ENCODE measurements around the gene CRYBG2. TPM values are rescaled to one million over a fixed set of nuclear protein-coding genes. Genes with fewer than 3 reads are reported as not detected.

Gene CRYBG2
- total RNA-seq, 1 donor from 2014 or later = 19.5 TPM

DNA sequence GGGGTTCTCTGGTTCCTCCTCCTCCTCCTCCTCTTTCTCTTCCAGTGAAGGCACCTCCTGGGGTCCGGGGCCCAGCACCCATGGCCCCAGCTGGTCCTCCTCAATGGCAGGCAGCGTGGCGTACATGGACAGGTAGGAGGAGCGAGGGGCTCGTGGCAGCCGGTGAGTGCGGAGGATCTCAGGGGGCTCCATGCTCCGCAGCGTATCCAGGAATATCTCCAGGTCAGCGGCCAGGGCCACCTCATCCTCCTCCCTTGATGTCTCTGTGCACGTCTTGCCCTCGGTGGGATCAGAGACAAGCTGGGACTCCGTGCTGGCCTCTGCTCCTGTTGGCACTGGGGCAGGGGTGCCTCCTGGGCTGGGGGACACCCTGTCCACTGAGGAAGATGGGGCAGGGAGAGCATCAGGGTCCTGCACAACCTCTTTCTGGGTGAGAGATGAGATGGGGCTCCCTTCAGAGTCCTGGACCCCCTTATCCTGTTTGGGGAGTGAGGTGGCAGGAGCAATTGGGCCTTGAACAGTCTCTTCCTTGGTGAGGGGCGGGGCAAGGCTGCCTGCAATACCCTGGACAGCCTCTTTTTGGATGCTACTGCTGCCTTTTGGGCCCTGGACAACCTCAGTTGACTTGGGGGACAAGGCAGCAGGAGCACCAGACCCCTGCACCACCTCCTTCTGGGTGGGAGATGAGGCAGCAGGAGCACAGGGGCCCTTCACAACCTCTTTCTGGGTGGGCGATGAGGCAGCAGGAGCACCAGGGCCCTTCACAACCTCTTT, 9.6 kb downstream of the CRYBG2 start:
- H3K4me3 ChIP-seq (ENCODE audit: low read depth, low read length) = no peak overlapping the region
- H3K27me3 ChIP-seq (ENCODE audit: control insufficient read depth, insufficient read depth, low read length) = no peaks in the 10 kb centered on the region
- peaks cover 22% of the 10 kb centered on the region for H3K36me3 ChIP-seq (ENCODE audit: control insufficient read depth, insufficient read depth, low read length)
- no peak for FAIRE-seq
- no peak for DNase-seq (ENCODE audit: low read depth)
- TF ChIP-seq, protein P1, sequence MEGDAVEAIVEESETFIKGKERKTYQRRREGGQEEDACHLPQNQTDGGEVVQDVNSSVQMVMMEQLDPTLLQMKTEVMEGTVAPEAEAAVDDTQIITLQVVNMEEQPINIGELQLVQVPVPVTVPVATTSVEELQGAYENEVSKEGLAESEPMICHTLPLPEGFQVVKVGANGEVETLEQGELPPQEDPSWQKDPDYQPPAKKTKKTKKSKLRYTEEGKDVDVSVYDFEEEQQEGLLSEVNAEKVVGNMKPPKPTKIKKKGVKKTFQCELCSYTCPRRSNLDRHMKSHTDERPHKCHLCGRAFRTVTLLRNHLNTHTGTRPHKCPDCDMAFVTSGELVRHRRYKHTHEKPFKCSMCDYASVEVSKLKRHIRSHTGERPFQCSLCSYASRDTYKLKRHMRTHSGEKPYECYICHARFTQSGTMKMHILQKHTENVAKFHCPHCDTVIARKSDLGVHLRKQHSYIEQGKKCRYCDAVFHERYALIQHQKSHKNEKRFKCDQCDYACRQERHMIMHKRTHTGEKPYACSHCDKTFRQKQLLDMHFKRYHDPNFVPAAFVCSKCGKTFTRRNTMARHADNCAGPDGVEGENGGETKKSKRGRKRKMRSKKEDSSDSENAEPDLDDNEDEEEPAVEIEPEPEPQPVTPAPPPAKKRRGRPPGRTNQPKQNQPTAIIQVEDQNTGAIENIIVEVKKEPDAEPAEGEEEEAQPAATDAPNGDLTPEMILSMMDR (IDR thresholded peaks at IDR 0.05; ENCODE audit: insufficient read depth, low read length, severe bottlenecking) = no peak

DNA sequence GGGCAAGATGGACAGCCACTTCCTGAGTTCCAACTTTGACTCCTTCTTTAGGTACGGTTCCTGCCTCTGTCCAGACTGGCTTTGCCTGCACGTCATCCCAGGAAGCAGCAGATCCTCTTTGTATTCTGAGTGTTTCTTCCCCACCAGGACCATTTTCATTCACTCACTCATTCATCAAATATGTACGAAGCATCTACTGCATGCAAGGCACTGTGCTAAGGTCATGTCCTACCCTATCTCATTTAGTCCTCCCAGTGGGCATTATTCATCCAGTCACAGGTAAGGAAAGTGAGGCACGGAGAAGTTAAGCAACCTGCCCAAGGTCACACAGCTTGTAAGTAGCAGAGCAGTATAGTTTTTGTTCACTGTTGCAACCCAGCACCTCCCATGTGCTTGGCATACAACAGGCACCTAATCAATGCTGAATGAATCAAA, 13.9 kb downstream of the CRYBG2 start:
- peaks cover 20% of the 10 kb centered on the region for H3K36me3 ChIP-seq (ENCODE audit: control insufficient read depth, insufficient read depth, low read length)
- peak; percentile 93 for FAIRE-seq

DNA sequence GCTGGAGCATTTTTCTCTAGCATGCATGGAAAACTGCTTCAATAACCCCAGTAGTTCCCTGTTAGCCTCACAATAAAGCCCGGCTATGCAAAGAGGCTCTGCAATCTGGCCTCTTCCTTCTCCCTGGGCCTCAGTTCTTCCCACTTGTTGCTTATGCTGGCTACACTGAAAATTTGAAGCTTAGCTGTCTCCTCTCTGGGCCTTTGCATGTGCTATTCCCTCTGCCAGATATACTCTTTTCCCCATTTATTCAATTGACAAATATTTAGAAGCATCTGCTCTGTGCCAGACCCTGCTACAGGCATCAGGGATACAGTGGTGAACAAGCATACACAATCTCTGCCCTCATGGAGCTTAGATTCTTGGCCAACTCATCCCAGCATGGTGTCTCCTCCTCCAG, 15.3 kb downstream of the CRYBG2 start:
- Histone ChIP-seq H3K4me3 (ENCODE audit: low read depth, low read length) (no peak overlapping the region), H3K36me3 (ENCODE audit: control insufficient read depth, insufficient read depth, low read length) (peaks cover 14% of the 10 kb centered on the region), H3K27me3 (ENCODE audit: control insufficient read depth, insufficient read depth, low read length) (no peaks in the 10 kb centered on the region)
- FAIRE-seq (no peak), DNase-seq (ENCODE audit: low read depth) (no peak)
- TF ChIP-seq, protein P1 (IDR thresholded peaks at IDR 0.05; ENCODE audit: insufficient read depth, low read length, severe bottlenecking) = no peak

More for the DNA sequence above, 13.9 kb downstream of the CRYBG2 start:
- peak; percentile 83 for DNase-seq (ENCODE audit: low read depth)
- Histone ChIP-seq H3K4me3 (ENCODE audit: low read depth, low read length) (no peak overlapping the region), H3K27me3 (ENCODE audit: control insufficient read depth, insufficient read depth, low read length) (no peaks in the 10 kb centered on the region)
- TF ChIP-seq, protein P1 (IDR thresholded peaks at IDR 0.05; ENCODE audit: insufficient read depth, low read length, severe bottlenecking) = no peak

DNA sequence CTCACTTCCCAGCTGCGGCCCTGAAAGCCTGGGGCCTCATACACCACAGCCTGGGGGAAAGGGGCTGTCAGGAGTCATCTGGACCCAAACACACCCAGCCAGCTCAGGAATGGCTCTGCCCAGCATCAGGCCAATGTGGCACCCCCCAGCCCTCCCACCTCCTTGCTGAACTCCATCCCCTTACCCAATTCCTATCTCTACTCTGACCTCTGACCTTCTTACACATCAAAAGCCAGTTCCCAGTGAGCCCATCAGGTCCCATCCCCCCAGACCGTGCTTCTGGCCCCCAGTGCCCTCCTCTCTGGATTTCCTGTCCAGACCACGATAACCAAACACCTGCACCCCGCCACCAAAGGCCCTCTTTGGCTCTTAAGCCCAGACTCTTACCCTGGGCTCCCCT, 16.3 kb downstream of the CRYBG2 start:
- H3K4me3 ChIP-seq (ENCODE audit: low read depth, low read length) = no peak overlapping the region
- FAIRE-seq (no peak), DNase-seq (ENCODE audit: low read depth) (no peak)
- TF ChIP-seq, protein P1 (IDR thresholded peaks at IDR 0.05; ENCODE audit: insufficient read depth, low read length, severe bottlenecking) = no peak
- H3K27me3 ChIP-seq (ENCODE audit: control insufficient read depth, insufficient read depth, low read length) = no peaks in the 10 kb centered on the region
- H3K36me3 ChIP-seq (ENCODE audit: control insufficient read depth, insufficient read depth, low read length) = peaks cover 14% of the 10 kb centered on the region

DNA sequence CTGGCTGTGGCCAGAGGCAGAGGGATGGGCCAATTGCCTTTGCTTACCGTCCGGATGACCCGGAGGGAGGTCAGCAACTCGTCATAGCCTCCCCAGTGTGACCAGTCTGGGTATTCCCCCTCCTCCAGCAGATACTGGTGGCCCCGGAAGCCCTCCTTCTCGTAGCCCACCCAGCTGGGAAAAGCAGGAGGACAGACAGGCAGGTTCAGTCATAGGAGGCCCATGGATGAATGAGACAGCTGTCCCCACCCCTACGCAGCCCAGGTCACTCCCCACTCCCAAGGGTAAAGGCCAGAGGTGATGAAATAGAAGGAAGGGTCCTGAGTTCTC, 16.8 kb downstream of the CRYBG2 start:
- H3K4me3 ChIP-seq (ENCODE audit: low read depth, low read length) = no peak overlapping the region
- peak; percentile 72 for FAIRE-seq
- H3K36me3 ChIP-seq (ENCODE audit: control insufficient read depth, insufficient read depth, low read length) = peaks cover 15% of the 10 kb centered on the region
- DNase-seq (ENCODE audit: low read depth) = no peak
- no peaks in the 10 kb centered on the region for H3K27me3 ChIP-seq (ENCODE audit: control insufficient read depth, insufficient read depth, low read length)
- TF ChIP-seq, protein P1 (IDR thresholded peaks at IDR 0.05; ENCODE audit: insufficient read depth, low read length, severe bottlenecking) = no peak
